ENCODE measurements around the gene CCDC186.

CCDC186 gene

GRCh38 chr10:114207349-114207748 lies 33.3 kb upstream of the CCDC186 start:
- DNase-seq (ENCODE audit: low read depth), result no peak
- TF ChIP-seq CTCF (IDR thresholded peaks at IDR 0.05; ENCODE audit: low read length, missing control alignments), result no peak
- H3K4me3 ChIP-seq (replicated peaks; ENCODE audit: low read depth, low read length), result no peak overlapping the region

DNA sequence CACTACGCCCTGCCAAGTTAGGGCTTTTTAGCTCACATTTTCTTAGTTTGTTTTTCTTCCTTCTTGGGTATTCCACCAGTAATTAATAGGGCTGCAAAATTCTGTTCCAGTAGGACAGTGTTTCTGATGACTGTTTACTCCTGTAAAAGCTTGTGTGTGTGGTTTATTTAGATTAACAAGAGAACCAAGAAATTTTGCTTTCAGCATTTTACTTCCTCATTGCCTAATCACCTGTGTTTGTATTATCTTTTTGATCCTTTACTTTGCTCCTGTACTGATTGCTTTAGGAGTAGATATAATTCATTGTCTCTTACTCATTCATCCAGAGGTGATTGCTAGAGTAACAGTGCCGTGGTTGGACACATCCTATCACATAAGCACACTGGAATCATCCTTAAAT lies 32.9 kb upstream of the CCDC186 start:
- no peak for TF ChIP-seq CTCF (IDR thresholded peaks at IDR 0.05; ENCODE audit: low read length, missing control alignments)
- no peak overlapping the region for H3K4me3 ChIP-seq (replicated peaks; ENCODE audit: low read depth, low read length)
- no peak for DNase-seq (ENCODE audit: low read depth)

GRCh38 chr10:114202812-114203211 lies 28.8 kb upstream of the CCDC186 start:
- TF ChIP-seq CTCF (IDR thresholded peaks at IDR 0.05; ENCODE audit: low read length, missing control alignments), result no peak
- H3K4me3 ChIP-seq (replicated peaks; ENCODE audit: low read depth, low read length), result no peak overlapping the region
- DNase-seq (ENCODE audit: low read depth), result no peak

DNA sequence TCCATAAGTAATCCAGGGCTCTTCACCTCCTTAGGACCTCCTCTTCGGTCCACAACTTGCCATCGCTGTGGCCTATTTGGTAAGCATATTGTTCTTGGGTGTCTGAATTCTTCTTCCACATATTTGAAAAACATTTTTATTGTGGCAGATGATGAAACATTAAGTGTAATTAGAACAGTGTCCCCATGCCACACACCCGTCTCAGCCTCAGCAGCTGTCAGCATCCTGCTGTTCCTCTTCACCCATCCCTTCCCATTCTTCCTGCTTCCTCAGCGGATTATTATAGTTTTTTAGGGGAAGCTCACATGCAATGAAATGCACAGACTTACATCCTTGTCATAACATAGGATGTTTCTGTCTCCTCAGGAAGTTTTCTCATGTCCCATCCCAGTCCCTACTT lies 25.2 kb upstream of the CCDC186 start:
- DNase-seq (ENCODE audit: low read depth), result no peak
- no peak for TF ChIP-seq CTCF (IDR thresholded peaks at IDR 0.05; ENCODE audit: low read length, missing control alignments)
- H3K4me3 ChIP-seq (replicated peaks; ENCODE audit: low read depth, low read length), result no peak overlapping the region

DNA sequence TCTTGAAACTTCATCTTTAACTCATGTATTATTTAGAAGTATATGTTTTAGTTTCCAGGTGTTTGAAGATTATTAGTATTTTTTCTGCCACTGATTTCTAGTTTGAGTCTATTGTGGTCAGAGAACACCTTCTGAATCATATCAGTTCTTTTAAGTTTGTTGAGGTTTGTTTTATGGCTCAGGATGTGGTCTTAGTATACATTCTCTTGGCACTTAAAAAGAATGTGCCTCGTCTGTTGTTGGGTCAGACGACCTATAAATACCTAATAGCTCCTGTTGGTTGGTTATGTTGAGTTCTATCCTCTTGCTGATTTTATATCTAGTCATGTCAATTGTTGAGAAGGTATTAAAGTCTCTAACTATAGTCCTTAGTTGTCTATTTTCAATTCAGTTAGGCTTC lies 21.1 kb upstream of the CCDC186 start:
- no peak overlapping the region for H3K4me3 ChIP-seq (replicated peaks; ENCODE audit: low read depth, low read length)
- no peak for DNase-seq (ENCODE audit: low read depth)
- TF ChIP-seq CTCF (IDR thresholded peaks at IDR 0.05; ENCODE audit: low read length, missing control alignments), result no peak

- no peak for TF ChIP-seq CTCF (IDR thresholded peaks at IDR 0.05; ENCODE audit: low read length, missing control alignments)
- no peak overlapping the region for H3K4me3 ChIP-seq (replicated peaks; ENCODE audit: low read depth, low read length)
- no peak for DNase-seq (ENCODE audit: low read depth)
Measured at GRCh38 chr10:114189700-114190099, 15.7 kb upstream of the CCDC186 start.

DNA sequence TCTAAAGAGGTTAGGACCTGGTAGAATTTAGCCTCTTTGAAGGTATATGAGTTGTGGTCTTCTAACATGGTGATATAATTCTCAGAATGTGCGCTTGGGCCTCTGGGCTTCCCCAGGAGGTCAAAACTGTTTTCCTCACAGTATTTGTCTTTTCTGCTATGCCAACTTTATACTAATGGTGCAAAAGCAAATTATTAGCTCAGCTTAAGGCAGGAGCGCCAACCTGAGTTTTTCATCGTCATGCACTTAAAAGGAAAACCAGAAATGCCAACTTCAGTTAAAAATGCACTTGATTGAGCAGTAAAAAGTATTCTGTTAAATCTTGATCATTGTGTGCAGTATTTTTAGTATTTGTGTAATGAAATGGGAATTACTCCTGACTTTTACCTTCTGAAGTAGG lies 14.9 kb upstream of the CCDC186 start:
- DNase-seq (ENCODE audit: low read depth), result no peak
- no peak overlapping the region for H3K4me3 ChIP-seq (replicated peaks; ENCODE audit: low read depth, low read length)
- no peak for TF ChIP-seq CTCF (IDR thresholded peaks at IDR 0.05; ENCODE audit: low read length, missing control alignments)
